ENCODE measurements around the gene NOC4L.

GRCh38 chr12:132158677-132159554, 14.7 kb downstream of the NOC4L start:
- no peak for TF ChIP-seq CTCF (IDR thresholded peaks at IDR 0.05)
- no peak for TF ChIP-seq EP300 (IDR thresholded peaks at IDR 0.05)
